ENCODE measurements around the gene MARK3.

The MARK3 gene

GRCh38 chr14:103517174-103517566 is 132.0 kb downstream of the MARK3 start:
- no peaks in the 10 kb centered on the region for H3K27me3 ChIP-seq (ENCODE audit: insufficient read depth, low read length, poor library complexity)
- H3K9me3 ChIP-seq (ENCODE audit: insufficient read depth, low read length, severe bottlenecking), result no peaks in the 10 kb centered on the region
- H3K36me3 ChIP-seq (ENCODE audit: insufficient read depth, low read length), result no peaks in the 10 kb centered on the region
- DNase-seq (no peak), ATAC-seq (ENCODE audit: insufficient read depth, low read depth) (no peak)
- H4K20me1 ChIP-seq (ENCODE audit: insufficient read depth, low read length), result 0 out of 2 replicates have a peak, but pooled peaks cover 10% of the 10 kb centered on the region
- no peak overlapping the region for H3K4me3 ChIP-seq (ENCODE audit: low read depth in 1 of 2, low read length in 2 of 2)
- TF ChIP-seq CTCF (IDR thresholded peaks at IDR 0.05; ENCODE audit: borderline replicate concordance, extremely low read depth, low read length, poor library complexity, severe bottlenecking) (no peak), EZH2 (IDR thresholded peaks at IDR 0.05; ENCODE audit: borderline replicate concordance, low read depth, low read length, severe bottlenecking) (no peak)
- peaks cover 8% of the 10 kb centered on the region; the same call in 1 of the 2 replicates for H3K4me1 ChIP-seq (ENCODE audit: insufficient read depth, low read length)
- H3K9ac ChIP-seq (ENCODE audit: low read depth, low read length), result no peak overlapping the region
- H3K27ac ChIP-seq (ENCODE audit: low read length), result no peak overlapping the region
- no peak overlapping the region for H3K4me2 ChIP-seq (ENCODE audit: insufficient read depth, low read length)
- no peak overlapping the region for H2AFZ ChIP-seq (ENCODE audit: low read depth, low read length)
- H3K79me2 ChIP-seq (ENCODE audit: insufficient read depth, low read length), result no peaks in the 10 kb centered on the region

GRCh38 chr14:103517721-103518421 is 132.7 kb downstream of the MARK3 start:
- H3K27ac ChIP-seq (ENCODE audit: low read length), result no peak overlapping the region
- ATAC-seq (ENCODE audit: insufficient read depth, low read depth), result no peak

GRCh38 chr14:103518422-103519042 is 133.3 kb downstream of the MARK3 start:
- H3K4me2 ChIP-seq (ENCODE audit: insufficient read depth, low read length), result no peak overlapping the region
- H3K36me3 ChIP-seq (ENCODE audit: insufficient read depth, low read length), result no peaks in the 10 kb centered on the region
- peak; percentile 70 for ATAC-seq (ENCODE audit: insufficient read depth, low read depth)
- no peak overlapping the region for H3K9ac ChIP-seq (ENCODE audit: low read depth, low read length)
- H3K27ac ChIP-seq (ENCODE audit: low read length), result no peak overlapping the region
- H3K27me3 ChIP-seq (ENCODE audit: insufficient read depth, low read length, poor library complexity), result no peaks in the 10 kb centered on the region
- 0 out of 2 replicates have a peak, but pooled peaks cover 10% of the 10 kb centered on the region for H4K20me1 ChIP-seq (ENCODE audit: insufficient read depth, low read length)
- peaks cover 8% of the 10 kb centered on the region; the same call in 1 of the 2 replicates for H3K4me1 ChIP-seq (ENCODE audit: insufficient read depth, low read length)
- peak; percentile 98 for TF ChIP-seq CTCF (IDR thresholded peaks at IDR 0.05; ENCODE audit: borderline replicate concordance, extremely low read depth, low read length, poor library complexity, severe bottlenecking)
- no peak for TF ChIP-seq EZH2 (IDR thresholded peaks at IDR 0.05; ENCODE audit: borderline replicate concordance, low read depth, low read length, severe bottlenecking)
- H2AFZ ChIP-seq (ENCODE audit: low read depth, low read length), result no peak overlapping the region
- DNase-seq, result peak; percentile 63
- H3K79me2 ChIP-seq (ENCODE audit: insufficient read depth, low read length), result no peaks in the 10 kb centered on the region
- H3K4me3 ChIP-seq (ENCODE audit: low read depth in 1 of 2, low read length in 2 of 2), result no peak overlapping the region
- no peaks in the 10 kb centered on the region for H3K9me3 ChIP-seq (ENCODE audit: insufficient read depth, low read length, severe bottlenecking)

More at GRCh38 chr14:103517721-103518421, 132.7 kb downstream of the MARK3 start:
- Histone ChIP-seq H3K79me2 (ENCODE audit: insufficient read depth, low read length) (no peaks in the 10 kb centered on the region), H3K4me1 (ENCODE audit: insufficient read depth, low read length) (peaks cover 8% of the 10 kb centered on the region; the same call in 1 of the 2 replicates), H3K27me3 (ENCODE audit: insufficient read depth, low read length, poor library complexity) (no peaks in the 10 kb centered on the region), H3K9ac (ENCODE audit: low read depth, low read length) (no peak overlapping the region), H3K9me3 (ENCODE audit: insufficient read depth, low read length, severe bottlenecking) (no peaks in the 10 kb centered on the region), H3K4me2 (ENCODE audit: insufficient read depth, low read length) (no peak overlapping the region), H2AFZ (ENCODE audit: low read depth, low read length) (no peak overlapping the region), H4K20me1 (ENCODE audit: insufficient read depth, low read length) (0 out of 2 replicates have a peak, but pooled peaks cover 10% of the 10 kb centered on the region), H3K4me3 (ENCODE audit: low read depth in 1 of 2, low read length in 2 of 2) (no peak overlapping the region), H3K36me3 (ENCODE audit: insufficient read depth, low read length) (no peaks in the 10 kb centered on the region)
- no peak for DNase-seq
- TF ChIP-seq EZH2 (IDR thresholded peaks at IDR 0.05; ENCODE audit: borderline replicate concordance, low read depth, low read length, severe bottlenecking), result no peak

All from DND-41 (cell line).